HG02623 (cell line): ENCODE results near the gene TWSG1.
"Not testable (repeated sequence)": the region's sequence is repeated elsewhere in the genome, so short reads cannot be mapped to it uniquely, and the experiment has no call there.

Source experiments
- ATAC-seq: cut with Tn5 transposase; IDR thresholded peaks from one replicate; pipeline ENCODE4 v1.9.1; 2021; ENCODE audit warnings: moderate library complexity; ENCODE audit not compliant: unreplicated experiment

Gene TWSG1

GRCh38 chr18:9449600-9450414 lies 115.2 kb downstream of the TWSG1 start:
- no peak for ATAC-seq

DNA sequence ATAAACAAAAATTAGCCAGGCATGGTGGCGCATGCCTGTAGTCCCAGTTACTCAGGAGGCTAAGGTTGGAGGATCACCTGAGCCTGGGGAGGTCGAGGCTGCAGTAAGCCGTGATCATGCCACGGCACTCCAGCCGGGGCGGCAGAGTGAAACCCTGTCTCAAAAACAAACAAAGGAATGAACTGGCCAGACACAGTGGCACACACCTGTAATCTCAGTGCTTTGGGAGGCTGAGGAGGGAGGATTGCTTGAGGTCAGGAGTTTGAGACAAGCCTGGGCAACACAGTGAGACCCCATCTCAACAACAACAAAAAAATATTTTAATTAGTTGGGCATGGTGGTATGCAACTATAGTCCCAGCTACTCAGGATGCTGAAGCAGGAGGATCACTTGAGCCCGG lies 116.3 kb downstream of the TWSG1 start:
- not testable (repeated sequence) for ATAC-seq
